Renal cortical epithelial cell (primary cell): Measurements from ENCODE around the gene GPATCH2. TPM values are rescaled to one million over a fixed set of nuclear protein-coding genes. Genes with fewer than 3 reads are reported as not detected.
"Not testable (repeated sequence)": the region's sequence is repeated elsewhere in the genome, so short reads cannot be mapped to it uniquely, and the experiment has no call there.

ENCODE experiments used
- DNase-seq: peaks from one replicate; pipeline ENCODE4 v3.0.0-alpha.2; 2011; ENCODE audit warnings: low read depth
- total RNA-seq: library from RNA; depleted of rRNA; stranded (reverse); fragments of >200 nt; gene quantifications from 2 replicates; pipeline ENCODE4 v1.2.3, GENCODE V29; 2014

GPATCH2 gene
- total RNA-seq, 1 donor from 2014 or later: 26.6 TPM

- DNase-seq: no peak
Measured at GRCh38 chr1:217449370-217449769, 181.5 kb downstream of the GPATCH2 start.

GRCh38 chr1:217443845-217444244, 187.0 kb downstream of the GPATCH2 start:
- DNase-seq: no peak

GRCh38 chr1:217437376-217437775, 193.5 kb downstream of the GPATCH2 start:
- DNase-seq: no peak

- DNase-seq: no peak
Measured at GRCh38 chr1:217435204-217435603, 195.7 kb downstream of the GPATCH2 start.

GRCh38 chr1:217433664-217434063, 197.2 kb downstream of the GPATCH2 start:
- DNase-seq: no peak

- no peak for DNase-seq
Measured at GRCh38 chr1:217432339-217432738, 198.6 kb downstream of the GPATCH2 start.

- no peak for DNase-seq
Measured at GRCh38 chr1:217431395-217431794, 199.5 kb downstream of the GPATCH2 start.

GRCh38 chr1:217425422-217425821, 205.5 kb downstream of the GPATCH2 start:
- no peak for DNase-seq

- DNase-seq: no peak
Measured at GRCh38 chr1:217419194-217419551, 211.7 kb downstream of the GPATCH2 start.

GRCh38 chr1:217418269-217419193, 212.4 kb downstream of the GPATCH2 start:
- no peak for DNase-seq

- DNase-seq: no peak
Measured at GRCh38 chr1:217417363-217417762, 213.5 kb downstream of the GPATCH2 start.

GRCh38 chr1:217407534-217408001, 223.3 kb downstream of the GPATCH2 start:
- DNase-seq: no peak

GRCh38 chr1:217403026-217403720, 227.7 kb downstream of the GPATCH2 start:
- DNase-seq: peak; percentile 93

- peak; percentile 29 for DNase-seq
Measured at GRCh38 chr1:217402301-217402700, 228.6 kb downstream of the GPATCH2 start.

GRCh38 chr1:217393896-217394295, 237.0 kb downstream of the GPATCH2 start:
- DNase-seq: peak; percentile 58

GRCh38 chr1:217392441-217392840, 238.4 kb downstream of the GPATCH2 start:
- DNase-seq: no peak

- DNase-seq: no peak
Measured at GRCh38 chr1:217389895-217390294, 241.0 kb downstream of the GPATCH2 start.

GRCh38 chr1:217388522-217389065, 242.3 kb downstream of the GPATCH2 start:
- DNase-seq: no peak

GRCh38 chr1:217381773-217382172, 249.1 kb downstream of the GPATCH2 start:
- not testable (repeated sequence) for DNase-seq

GRCh38 chr1:217379804-217380203, 251.1 kb downstream of the GPATCH2 start:
- not testable (repeated sequence) for DNase-seq

- no peak for DNase-seq
Measured at GRCh38 chr1:217379336-217379735, 251.6 kb downstream of the GPATCH2 start.
